Activated CD4-positive, alpha-beta T cell treated with anti-CD3 and anti-CD28 coated beads, Interleukin-2, amount 10 ng/mL, durations not matched to agents 7 days and 5 days (primary cell): Measurements from ENCODE around the gene ALG13. TPM values are rescaled to one million over a fixed set of nuclear protein-coding genes. Genes with fewer than 3 reads are reported as not detected.
"Not testable (repeated sequence)": the region's sequence is repeated elsewhere in the genome, so short reads cannot be mapped to it uniquely, and the experiment has no call there.

ENCODE experiments used
- CTCF ChIA-PET: fragments of 350-600 bp; sonication (Branson Sonifier 250); formaldehyde crosslinking; loops from one replicate; lab custom pipeline; 2021; ENCODE audit warnings: antibody characterized with exemption; lab: Charles Lee
- POLR2A ChIA-PET: fragments of 350-600 bp; sonication (Branson Sonifier 250); formaldehyde crosslinking; loops from one replicate; lab custom pipeline; 2021; ENCODE audit warnings: antibody characterized with exemption; lab: Charles Lee
- DNase-seq: peaks from one replicate; pipeline ENCODE4 v3.0.0-alpha.2; 2020
- H3K27ac Mint-ChIP-seq: one replicate; pipeline ENCODE4 v1.8.0; 2021; ENCODE audit warnings: mild to moderate bottlenecking, moderate library complexity, mixed read lengths
- H3K27me3 Mint-ChIP-seq: one replicate; pipeline ENCODE4 v1.8.0; 2021; ENCODE audit warnings: mixed read lengths
- H3K36me3 Mint-ChIP-seq: one replicate; pipeline ENCODE4 v1.8.0; 2021; ENCODE audit warnings: low read depth, mixed read lengths
- H3K4me1 Mint-ChIP-seq: one replicate; pipeline ENCODE4 v1.8.0; 2021; ENCODE audit warnings: mixed read lengths
- H3K4me3 Mint-ChIP-seq: one replicate; pipeline ENCODE4 v1.8.0; 2021; ENCODE audit warnings: mild to moderate bottlenecking, moderate library complexity, mixed read lengths
- H3K9me3 Mint-ChIP-seq: one replicate; pipeline ENCODE4 v1.8.0; 2021; ENCODE audit warnings: mixed read lengths
- total RNA-seq, 2 experiments: library from RNA; stranded (reverse); gene quantifications; one replicate each; pipeline ENCODE4 v1.2.3, GENCODE V29; 2021

The ALG13 gene
- total RNA-seq, 2 experiments from 2014 or later = 36.9 to 52.1 TPM

GRCh38 chrX:111784667-111785066 lies 103.7 kb downstream of the ALG13 start:
- ChIA-PET POLR2A (no interaction called here), CTCF (no interaction called here)
- H3K9me3 Mint-ChIP-seq = peaks cover 4% of the 10 kb centered on the region
- H3K4me3 Mint-ChIP-seq = no peak overlapping the region
- DNase-seq = no peak
- H3K36me3 Mint-ChIP-seq = no peaks in the 10 kb centered on the region
- H3K27me3 Mint-ChIP-seq = no peaks in the 10 kb centered on the region
- H3K4me1 Mint-ChIP-seq = no peaks in the 10 kb centered on the region
- no peak overlapping the region for H3K27ac Mint-ChIP-seq

GRCh38 chrX:111790054-111790453 lies 109.1 kb downstream of the ALG13 start:
- H3K9me3 Mint-ChIP-seq, H3K36me3 Mint-ChIP-seq, POLR2A ChIA-PET, H3K4me1 Mint-ChIP-seq, H3K27me3 Mint-ChIP-seq, DNase-seq, H3K27ac Mint-ChIP-seq, H3K4me3 Mint-ChIP-seq, CTCF ChIA-PET: not testable (repeated sequence)

Other genes with a start within 250 kb of the ALG13 start
- gene SERTM2, start 169.5 kb upstream of the ALG13 start, total RNA-seq = not detected
- not detected for gene TRPC5OS, start 195.0 kb downstream of the ALG13 start, total RNA-seq